ENCODE results near the gene PACRG.

The PACRG gene

DNA sequence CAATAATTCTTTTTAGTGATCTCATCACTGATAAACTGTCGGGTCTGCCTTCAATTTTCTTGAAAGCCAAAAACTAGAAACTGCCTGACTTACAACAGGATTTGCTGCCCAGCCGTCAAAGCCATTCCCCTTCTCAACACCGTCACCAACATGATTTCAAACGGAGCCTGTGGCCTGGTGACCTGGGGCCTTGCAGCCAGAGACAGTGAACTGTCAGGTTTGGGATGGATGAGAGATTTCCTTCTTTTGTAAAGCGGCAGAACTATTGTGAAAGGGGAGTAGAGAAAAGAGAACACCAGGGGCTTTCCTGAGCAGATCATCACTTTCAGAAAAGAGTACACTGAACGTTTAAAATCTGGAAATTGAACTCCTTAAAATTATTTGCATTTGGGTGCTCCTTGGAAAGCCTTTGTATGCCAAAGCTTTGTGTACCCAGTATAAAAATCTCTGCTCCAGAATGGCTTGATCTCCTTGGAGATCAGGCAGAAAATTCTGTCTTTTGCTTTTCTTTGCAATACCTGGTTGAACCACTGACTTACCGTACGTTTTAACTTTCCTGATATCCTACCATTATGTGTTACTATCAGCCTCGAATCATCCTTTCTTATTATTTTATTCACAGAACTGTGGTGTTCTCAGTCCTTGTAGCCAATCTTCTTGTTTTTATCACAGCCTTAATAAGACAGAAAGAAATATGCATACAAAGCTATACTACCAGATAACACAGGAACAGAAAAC lies 125.2 kb downstream of the PACRG start:
- TF ChIP-seq CTCF (IDR thresholded peaks at IDR 0.05; ENCODE audit: low read length, missing control alignments): no peak
- no peak overlapping the region for H3K4me3 ChIP-seq (replicated peaks; ENCODE audit: low read depth, low read length)
- DNase-seq (ENCODE audit: low read depth): no peak

DNA sequence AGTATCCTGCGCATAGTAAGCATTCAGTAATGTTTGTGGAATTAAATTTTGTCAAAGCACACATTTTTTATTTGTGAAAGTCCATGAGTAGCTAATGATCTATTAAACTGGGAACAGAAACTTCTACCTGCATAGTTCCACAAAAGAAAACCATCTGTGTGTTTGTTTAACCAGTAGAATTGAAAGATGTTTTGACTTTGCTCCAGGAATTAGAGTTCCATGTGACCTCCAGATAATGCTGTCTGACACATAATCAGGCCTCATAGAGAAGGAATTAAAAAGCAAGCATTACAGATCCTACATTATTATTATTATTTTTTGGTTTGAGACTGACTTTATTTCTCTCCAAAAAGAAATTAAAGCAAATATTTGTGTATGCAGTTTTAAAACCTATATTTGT lies 126.5 kb downstream of the PACRG start:
- no peak for TF ChIP-seq CTCF (IDR thresholded peaks at IDR 0.05; ENCODE audit: low read length, missing control alignments)
- no peak overlapping the region for H3K4me3 ChIP-seq (replicated peaks; ENCODE audit: low read depth, low read length)
- no peak for DNase-seq (ENCODE audit: low read depth)

DNA sequence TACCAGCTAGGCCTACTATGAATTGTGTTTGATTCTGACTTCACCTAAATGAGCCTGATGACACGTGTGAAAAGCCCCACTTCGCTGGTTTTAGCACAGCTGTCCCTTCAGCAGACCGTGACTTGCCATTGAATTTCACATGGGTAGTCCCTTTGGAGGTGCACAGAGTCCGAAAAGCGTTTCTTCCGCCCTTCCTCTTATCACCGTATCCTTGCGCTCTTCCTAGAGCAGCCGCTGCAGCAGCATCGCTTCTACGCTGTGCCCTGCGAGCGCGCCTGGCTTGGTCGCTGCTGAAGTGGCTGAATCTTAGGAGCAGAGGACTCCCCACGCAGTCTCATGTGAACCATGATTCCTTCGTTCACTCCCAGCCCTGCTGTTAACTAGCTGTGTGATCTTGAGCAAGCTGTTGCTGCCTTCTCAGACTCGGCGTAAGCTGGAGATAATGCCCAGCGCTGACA lies 127.0 kb downstream of the PACRG start:
- no peak for DNase-seq (ENCODE audit: low read depth)
- H3K4me3 ChIP-seq (replicated peaks; ENCODE audit: low read depth, low read length): no peak overlapping the region
- TF ChIP-seq CTCF (IDR thresholded peaks at IDR 0.05; ENCODE audit: low read length, missing control alignments): no peak

- DNase-seq (ENCODE audit: low read depth): peak; percentile 88
- peak overlapping the region; percentile 6 for H3K4me3 ChIP-seq (replicated peaks; ENCODE audit: low read depth, low read length)
- peak; percentile 74 for TF ChIP-seq CTCF (IDR thresholded peaks at IDR 0.05; ENCODE audit: low read length, missing control alignments)
Measured at GRCh38 chr6:162856885-162857284, 129.1 kb downstream of the PACRG start.

GRCh38 chr6:162857326-162857725 lies 129.6 kb downstream of the PACRG start:
- no peak for DNase-seq (ENCODE audit: low read depth)
- no peak for TF ChIP-seq CTCF (IDR thresholded peaks at IDR 0.05; ENCODE audit: low read length, missing control alignments)
- peak overlapping the region; percentile 6 for H3K4me3 ChIP-seq (replicated peaks; ENCODE audit: low read depth, low read length)

- no peak overlapping the region for H3K4me3 ChIP-seq (replicated peaks; ENCODE audit: low read depth, low read length)
- no peak for DNase-seq (ENCODE audit: low read depth)
- TF ChIP-seq CTCF (IDR thresholded peaks at IDR 0.05; ENCODE audit: low read length, missing control alignments): no peak
Measured at GRCh38 chr6:162862462-162862861, 134.7 kb downstream of the PACRG start.

DNA sequence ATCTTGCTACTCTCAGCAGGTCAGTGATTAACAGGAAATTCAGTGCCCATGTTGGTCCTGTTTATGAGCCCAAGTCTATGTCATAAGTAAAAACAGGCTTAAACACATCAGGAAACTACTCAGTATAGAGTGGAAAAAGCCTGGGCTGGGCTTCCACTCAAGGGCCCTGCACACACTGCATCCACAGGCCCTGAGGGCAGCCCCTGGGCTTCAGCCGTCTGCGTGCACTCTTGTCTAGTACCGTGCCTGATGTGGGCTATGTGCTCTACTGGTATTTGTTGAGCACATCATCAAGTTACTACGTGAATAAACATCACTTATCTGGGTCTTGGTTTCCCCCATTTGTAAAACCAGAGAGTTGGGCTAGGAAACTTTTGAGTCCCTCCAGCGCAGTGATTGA lies 135.2 kb downstream of the PACRG start:
- H3K4me3 ChIP-seq (replicated peaks; ENCODE audit: low read depth, low read length): no peak overlapping the region
- TF ChIP-seq CTCF (IDR thresholded peaks at IDR 0.05; ENCODE audit: low read length, missing control alignments): no peak
- no peak for DNase-seq (ENCODE audit: low read depth)
